HuH-7 (cell line): ENCODE results near the gene CPNE7.
"Not testable (repeated sequence)": the region's sequence is repeated elsewhere in the genome, so short reads cannot be mapped to it uniquely, and the experiment has no call there.

ENCODE experiments used
- DNase-seq: peaks from one replicate; pipeline ENCODE4 v3.0.0; 2011; ENCODE audit warnings: low spot score

Gene CPNE7

DNA sequence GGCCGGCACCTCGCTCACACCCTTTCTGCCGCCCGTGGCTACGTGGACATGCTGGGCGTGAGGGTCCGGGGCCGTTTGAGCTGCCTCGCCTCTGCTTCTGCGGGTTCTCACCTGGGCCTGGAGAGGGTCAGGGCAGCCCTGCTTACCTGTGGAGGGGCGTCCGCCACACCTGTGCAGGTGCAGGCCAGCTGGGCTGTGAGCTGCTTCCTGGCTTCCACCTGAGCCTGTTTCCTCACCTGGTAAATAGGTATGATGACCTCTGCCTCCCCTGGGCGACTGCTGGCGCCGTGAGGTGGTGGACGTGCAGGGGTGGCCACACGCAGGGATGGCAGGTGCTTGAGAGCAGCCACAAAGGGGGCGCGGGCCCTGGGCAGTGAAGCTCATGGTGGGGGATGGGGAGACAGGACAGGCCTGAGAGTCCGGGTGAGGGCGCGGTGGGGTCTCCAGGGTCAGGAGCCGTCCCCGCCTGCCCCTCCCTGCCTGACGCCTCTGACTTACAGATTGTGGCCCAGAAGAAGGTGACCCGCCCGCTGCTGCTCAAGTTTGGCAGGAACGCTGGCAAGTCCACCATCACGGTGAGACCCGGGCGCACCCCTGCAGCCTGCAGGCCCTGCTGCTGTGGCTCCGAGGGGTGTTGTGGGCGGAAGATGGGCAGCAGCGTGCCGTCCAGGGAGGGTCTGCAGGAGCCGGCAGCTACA is 7.8 kb downstream of the CPNE7 start:
- DNase-seq: no peak

DNA sequence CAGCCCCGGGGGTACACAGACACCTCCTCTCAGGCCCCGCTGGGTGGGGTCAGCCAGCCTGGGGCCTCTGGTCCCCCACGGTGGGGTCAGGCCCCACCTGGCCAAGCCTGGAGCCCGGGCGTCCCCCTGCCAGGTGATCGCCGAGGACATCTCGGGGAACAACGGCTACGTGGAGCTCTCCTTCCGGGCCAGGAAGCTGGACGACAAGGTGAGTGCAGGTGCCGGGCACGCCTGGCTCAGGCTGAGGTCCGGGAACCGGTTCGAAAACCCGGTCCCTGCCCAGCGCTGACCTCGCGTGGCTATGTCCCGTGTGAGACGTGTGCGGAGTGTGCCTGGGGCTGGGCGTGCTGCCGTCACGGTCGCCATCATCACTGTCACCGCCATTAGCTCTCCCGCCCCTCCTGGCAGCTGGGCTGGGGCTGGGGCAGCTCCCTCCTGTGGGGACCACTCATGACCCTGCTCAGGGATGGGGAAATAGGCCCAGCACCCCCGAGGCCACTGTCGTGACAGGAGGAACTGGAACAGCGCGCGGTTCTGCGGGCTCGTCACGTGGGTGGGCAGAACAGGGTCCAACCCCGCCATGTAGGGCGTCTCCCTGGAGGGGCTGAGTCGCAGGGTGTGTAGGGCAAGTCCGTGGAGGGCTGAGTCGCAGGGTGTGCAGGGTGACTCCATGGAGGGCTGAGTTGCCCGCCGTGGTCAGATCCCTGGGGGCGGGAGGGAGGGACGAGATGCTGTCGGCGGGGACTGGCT is 8.5 kb downstream of the CPNE7 start:
- DNase-seq: no peak

- DNase-seq: no peak
These were observed 9.4 kb downstream of the CPNE7 start for GRCh38 chr16:89584768-89585549.

GRCh38 chr16:89586218-89586617 is 10.7 kb downstream of the CPNE7 start:
- no peak for DNase-seq

GRCh38 chr16:89586853-89587252 is 11.3 kb downstream of the CPNE7 start:
- DNase-seq: no peak

DNA sequence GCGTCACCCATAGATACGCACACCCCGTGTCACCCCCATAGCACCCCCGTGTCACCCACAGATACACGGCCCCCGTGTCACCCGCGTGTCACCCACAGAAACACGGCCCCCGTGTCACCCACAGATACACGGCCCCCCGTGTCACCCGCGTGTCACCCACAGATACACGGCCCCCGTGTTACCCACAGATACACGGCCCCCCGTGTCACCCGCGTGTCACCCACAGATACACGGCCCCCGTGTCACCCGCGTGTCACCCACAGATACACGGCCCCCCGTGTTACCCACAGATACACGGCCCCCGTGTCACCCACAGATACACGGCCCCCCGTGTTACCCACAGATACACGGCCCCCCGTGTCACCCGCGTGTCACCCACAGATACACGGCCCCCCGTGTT is 12.1 kb downstream of the CPNE7 start:
- not testable (repeated sequence) for DNase-seq

DNA sequence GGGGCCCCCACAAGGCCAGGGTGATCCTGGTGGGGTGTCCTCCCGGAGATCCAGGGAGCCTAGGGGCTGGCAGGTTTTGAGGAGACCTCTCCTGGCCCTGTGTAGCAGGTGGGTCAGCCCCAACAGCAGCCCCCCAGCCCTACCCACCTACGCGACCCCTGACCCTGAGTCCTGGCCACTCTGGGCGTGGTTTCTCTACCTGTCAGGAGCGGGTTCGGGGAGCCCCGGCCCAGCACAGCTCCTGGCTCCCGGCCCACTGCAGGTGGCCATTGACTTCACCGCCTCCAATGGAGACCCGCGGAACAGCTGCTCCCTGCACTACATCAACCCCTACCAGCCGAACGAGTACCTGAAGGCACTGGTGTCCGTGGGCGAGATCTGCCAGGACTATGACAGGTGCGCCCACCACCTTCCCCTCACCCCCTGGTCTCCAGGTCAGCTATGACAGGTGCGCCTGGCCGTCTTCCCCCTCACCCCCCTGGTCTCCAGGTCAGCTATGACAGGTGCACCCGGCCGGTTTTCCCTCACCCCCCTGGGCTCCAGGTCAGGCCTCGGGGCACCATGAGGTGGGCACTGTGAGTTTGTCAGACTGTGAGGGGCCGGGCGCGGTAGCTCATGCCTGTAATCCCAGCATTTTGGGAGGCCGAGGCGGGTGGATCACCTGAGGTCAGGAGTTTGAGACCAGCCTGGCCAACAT is 13.0 kb downstream of the CPNE7 start:
- no peak for DNase-seq

DNA sequence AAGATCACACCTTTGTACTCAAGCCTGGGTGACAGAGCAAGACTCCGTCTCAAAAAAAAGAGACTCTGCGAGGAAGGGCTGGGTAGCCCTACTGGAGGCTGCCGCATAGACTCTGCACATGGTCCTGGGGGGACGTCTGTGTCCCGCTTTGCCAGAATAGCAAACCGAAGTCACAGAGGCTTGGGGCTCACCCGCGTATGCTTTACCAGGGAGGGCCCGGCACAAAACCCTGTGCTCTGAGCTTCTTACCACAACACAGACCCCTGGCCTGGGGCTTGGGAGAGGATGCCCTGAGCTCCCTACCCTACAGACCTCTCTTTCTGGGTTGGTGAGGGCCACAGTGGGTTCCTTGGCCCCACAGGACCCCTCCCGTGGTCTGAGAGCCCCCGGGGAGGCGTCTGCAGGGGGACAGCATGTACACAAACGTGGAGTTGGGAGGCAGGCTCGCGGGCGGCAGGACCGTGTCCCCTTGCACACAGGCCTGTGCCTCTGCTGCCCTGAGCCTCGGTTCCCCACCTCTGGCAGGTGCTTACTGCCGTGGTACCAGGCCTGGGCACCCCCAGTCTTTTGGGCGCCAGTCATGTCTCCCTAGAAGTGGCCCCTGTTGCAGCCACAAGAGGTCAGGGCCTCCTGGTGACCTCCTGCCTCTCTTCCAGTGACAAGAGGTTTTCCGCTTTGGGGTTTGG is 13.8 kb downstream of the CPNE7 start:
- no peak for DNase-seq

GRCh38 chr16:89593841-89594240 is 18.3 kb downstream of the CPNE7 start:
- no peak for DNase-seq

- DNase-seq: no peak
These were observed 19.9 kb downstream of the CPNE7 start for GRCh38 chr16:89595330-89596060.

DNA sequence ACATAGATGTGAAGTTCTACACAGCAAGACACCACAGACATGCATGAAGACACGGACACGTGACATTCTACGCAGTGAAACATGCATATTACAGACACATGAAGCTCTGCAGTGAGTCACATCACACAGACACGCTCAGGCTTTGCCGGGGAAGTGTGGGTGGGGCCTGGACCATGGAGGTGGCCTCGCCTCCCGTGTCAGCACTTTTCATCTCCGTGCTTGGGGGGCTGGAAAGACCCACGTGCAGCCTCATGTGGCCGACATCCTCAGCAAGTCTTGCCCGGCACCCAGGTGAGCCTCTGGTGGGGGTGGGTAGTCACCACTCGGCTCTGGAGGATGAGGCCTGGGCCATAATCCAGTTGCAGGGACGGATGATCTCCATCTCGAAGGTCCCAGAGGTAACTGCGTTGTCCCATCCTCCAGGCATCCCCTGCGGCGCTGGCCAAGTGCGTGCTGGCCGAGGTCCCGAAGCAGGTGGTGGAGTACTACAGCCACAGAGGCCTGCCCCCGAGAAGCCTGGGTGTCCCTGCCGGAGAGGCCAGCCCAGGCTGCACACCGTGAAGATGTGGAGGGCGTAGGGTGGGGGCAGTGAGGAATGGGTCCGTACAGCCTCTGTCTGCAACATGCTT is 20.6 kb downstream of the CPNE7 start:
- no peak for DNase-seq

DNA sequence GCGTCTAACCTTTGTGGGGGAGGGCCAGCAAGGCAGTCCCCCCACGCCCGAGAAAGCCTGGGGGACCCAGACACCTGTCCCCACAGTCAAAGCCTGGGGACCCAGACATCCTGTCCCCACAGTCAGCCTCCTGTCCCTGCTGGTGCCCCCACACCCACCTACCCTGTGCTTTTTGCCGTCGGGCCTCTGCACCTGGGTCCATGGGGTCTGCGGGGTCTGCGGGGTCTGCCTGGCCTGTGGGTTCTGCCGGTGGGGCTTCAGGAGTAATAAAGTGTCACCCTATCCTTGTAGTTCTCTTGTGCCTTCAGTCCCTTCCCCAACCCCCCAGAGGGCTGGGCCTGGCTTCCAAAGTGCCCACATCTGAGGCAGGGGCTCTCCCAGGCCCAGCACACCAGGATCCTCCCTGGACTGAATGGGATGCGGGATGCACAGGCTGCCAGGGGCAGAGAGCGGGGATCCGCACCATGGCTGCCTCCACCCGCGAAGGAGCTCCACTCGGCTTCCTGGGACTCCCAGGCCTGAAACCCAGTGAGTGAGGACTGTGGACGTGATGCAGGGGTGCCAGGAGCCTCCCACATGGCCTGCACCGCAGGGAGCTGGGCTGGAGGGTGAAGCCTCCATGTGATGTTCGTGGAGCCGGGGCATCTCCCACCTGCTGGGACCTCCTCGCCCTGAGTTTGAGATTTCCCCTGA is 21.5 kb downstream of the CPNE7 start:
- no peak for DNase-seq

DNA sequence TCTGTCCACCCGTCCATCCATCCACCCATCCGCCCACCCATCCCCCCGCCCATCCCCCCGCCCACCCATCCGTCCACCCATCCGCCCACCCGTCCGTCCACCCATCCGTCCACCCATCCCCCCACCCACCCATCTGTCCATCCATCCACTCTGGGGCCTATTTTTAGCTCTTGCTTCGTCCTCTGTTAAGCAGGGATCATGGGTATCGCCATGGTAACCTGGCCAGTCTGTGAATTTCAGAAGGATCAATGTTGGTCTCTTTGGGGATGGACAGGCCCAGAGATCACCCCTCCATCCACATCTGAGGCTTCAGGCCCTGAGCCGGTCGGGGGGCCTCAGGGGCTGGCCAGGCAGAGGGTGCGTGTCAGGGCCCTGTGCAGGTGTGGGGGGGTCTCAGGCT is 22.6 kb downstream of the CPNE7 start:
- DNase-seq: no peak

DNA sequence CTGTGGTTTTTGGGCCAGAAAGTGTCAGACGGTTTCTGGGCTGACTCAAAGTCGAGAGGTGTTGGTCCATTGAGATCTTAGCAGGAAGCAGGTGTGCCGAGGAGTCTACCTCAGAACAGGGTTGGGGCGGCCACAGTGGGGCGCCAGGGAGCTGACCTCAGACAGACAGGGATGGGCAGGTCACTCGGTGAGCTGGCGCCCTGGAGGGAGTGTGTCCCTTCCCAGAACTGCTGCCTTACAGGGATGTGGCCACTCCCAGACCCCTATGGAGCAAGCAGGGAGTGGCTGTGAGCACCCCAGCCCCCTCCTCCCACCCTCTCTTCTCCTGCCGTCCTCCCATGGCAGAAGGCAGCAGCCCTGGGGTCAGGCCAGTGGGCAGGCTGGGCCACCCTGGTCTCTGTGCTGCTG is 23.9 kb downstream of the CPNE7 start:
- DNase-seq: peak; percentile 96

DNA sequence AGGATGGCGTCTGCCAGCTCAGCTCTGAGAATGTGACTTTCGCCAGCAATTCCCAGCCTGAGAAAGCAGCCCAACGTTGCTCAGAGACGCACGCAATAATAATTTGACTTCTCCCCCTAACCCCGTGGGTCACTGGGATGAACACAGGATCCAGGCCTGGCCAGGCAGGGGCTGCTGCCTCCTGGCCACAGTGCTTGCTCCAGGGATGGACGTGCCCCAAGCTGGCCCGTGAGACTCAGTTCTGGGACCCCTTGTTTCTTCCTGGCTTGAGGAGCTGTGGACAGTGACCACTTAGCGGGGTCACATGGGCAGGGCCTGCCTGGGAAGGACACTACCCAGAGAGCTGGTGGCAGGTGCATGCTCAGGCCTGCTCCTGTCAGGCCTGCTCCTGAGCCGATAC is 24.3 kb downstream of the CPNE7 start:
- no peak for DNase-seq

DNA sequence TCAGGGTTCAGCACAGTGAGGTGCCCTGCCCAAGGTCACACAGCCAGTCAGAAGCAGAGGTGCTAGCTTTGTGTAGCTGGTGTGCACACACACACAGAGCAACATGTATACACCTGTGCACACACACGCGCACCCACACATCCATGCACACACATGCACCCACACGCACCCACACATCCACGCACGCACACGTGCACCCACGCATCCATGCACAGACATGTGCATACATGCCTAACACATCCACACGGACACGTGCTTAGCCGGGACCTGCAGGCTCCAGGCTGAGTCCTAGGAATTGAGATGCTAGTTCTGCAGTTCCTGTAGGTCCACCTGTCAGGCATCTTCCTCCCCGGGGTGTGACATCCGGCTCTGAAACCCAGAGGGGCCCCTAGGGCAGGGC is 24.9 kb downstream of the CPNE7 start:
- no peak for DNase-seq

DNA sequence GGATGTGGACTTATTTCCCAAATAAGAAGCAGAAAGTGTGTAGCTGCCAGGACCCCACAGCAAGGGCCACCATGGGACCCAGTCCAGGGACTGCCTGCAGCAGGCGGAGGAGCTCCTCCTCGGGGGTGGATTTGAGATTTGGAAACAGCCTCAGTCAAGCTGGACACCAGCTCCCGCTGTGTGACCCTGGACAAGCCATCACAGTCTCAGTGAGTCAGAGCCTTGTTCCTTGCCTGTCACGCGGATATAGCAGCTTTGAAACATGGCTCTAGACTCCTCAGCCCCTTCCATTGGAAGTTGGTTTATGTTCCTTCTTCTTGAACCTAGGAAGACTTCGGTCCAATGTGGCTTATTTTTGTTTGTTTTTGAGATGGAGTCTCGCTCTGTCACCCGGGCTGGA is 25.4 kb downstream of the CPNE7 start:
- DNase-seq: no peak

- DNase-seq: no peak
These were observed 26.3 kb downstream of the CPNE7 start for GRCh38 chr16:89601906-89602272.

GRCh38 chr16:89602273-89602951 is 26.9 kb downstream of the CPNE7 start:
- no peak for DNase-seq
